HCT116 (cell line): ENCODE results near the gene FGFR3. TPM values are rescaled to one million over a fixed set of nuclear protein-coding genes. Genes with fewer than 3 reads are reported as not detected.

Source experiments
- ATAC-seq: fragments of 200-7000 bp; cut with Tn5 transposase; 2 replicates; pipeline ENCODE4 v1.9.1; 2020; ENCODE audit warnings: mild to moderate bottlenecking, moderate library complexity
- BruUV-seq: library from RNA; stranded (reverse); fragments of 400-500 nt; replicated peaks from 2 replicates; lab custom pipeline; 2021; lab: Mats Ljungman, UMichigan
- CTCF ChIA-PET: fragments of 300-600 bp; sonication (Branson Sonifier 250); formaldehyde crosslinking; loops from one replicate; lab custom pipeline; 2021; ENCODE audit warnings: antibody characterized with exemption; lab: Charles Lee
- POLR2A ChIA-PET: fragments of 300-600, 350-600 bp; sonication (Branson Sonifier 250); formaldehyde crosslinking; loops from one replicate; lab custom pipeline; 2021; ENCODE audit warnings: antibody characterized with exemption; lab: Charles Lee
- RAD21 ChIA-PET, 2 experiments: fragments of 300-600 bp; sonication (Branson Sonifier 250); formaldehyde crosslinking; loops; one replicate each; lab custom pipeline; 2023; ENCODE audit warnings: low total read pairs in 2 of 2; ENCODE audit not compliant: uncharacterized antibody in 2 of 2, unreplicated experiment in 2 of 2, low non-redundant PET in 1 of 2; lab: Charles Lee
- DNase-seq: peaks from one replicate; pipeline ENCODE4 v3.0.0-alpha.2; 2010; ENCODE audit warnings: low read depth, low spot score
- H2AFZ ChIP-seq: fragments of 200-600 bp; shearing (Covaris generic), sonication (generic); 2 replicates; pipeline ENCODE4 v1.6.1; 2017; ENCODE audit warnings: low read depth, mixed run types, mixed read lengths, antibody characterized with exemption, low read length; ENCODE audit not compliant: poor library complexity, severe bottlenecking
- H3K27ac ChIP-seq: 2 replicates; pipeline ENCODE4 v1.5.1; 2012; ENCODE audit warnings: low read depth, low read length
- H3K27me3 ChIP-seq: fragments of 200-600 bp; sonication (generic); 2 replicates; pipeline ENCODE4 v1.6.1; 2016; ENCODE audit warnings: mixed run types, low read length, mixed read lengths; ENCODE audit not compliant: insufficient read depth
- H3K36me3 ChIP-seq, 2 experiments: fragments of 200-500 bp in 1 of 2; fragments of 200-600 bp in 1 of 2; sonication (Bioruptor generic) in 1 of 2; sonication (generic) in 1 of 2; 2 replicates each; pipeline versions ENCODE4 v1.5.1 to v1.6.1; 2014 to 2016; ENCODE audit warnings: low read length in 2 of 2, inconsistent platforms in 1 of 2, mixed read lengths in 1 of 2, mixed run types in 1 of 2; ENCODE audit not compliant: insufficient read depth in 2 of 2, control insufficient read depth in 1 of 2
- H3K4me1 ChIP-seq, 2 experiments: fragments of 200-600 bp in 1 of 2; sonication (generic) in 1 of 2; 2 replicates each; pipeline versions ENCODE4 v1.5.1 to v1.6.1; 2012 to 2017; ENCODE audit warnings: low read length in 2 of 2, inconsistent platforms in 1 of 2, mild to moderate bottlenecking in 1 of 2, mixed read lengths in 1 of 2, mixed run types in 1 of 2, moderate library complexity in 1 of 2; ENCODE audit not compliant: insufficient read depth in 2 of 2, control insufficient read depth in 1 of 2
- H3K4me2 ChIP-seq: fragments of 200-600 bp; sonication (generic); 2 replicates; pipeline ENCODE4 v1.6.1; 2017; ENCODE audit warnings: mixed run types, low read length, mixed read lengths
- H3K4me3 ChIP-seq, 2 experiments: fragments of 200-600 bp in 1 of 2; sonication (generic) in 1 of 2; replicated peaks in 1 of 2; 2 replicates each; pipeline ENCODE4 v1.5.1; 2011 to 2016; ENCODE audit warnings: low read length in 2 of 2, control low read depth in 1 of 2, low read depth in 1 of 2, mild to moderate bottlenecking in 1 of 2, mixed read lengths in 1 of 2, mixed run types in 1 of 2
- H3K79me2 ChIP-seq: fragments of 200-600 bp; sonication (generic); 2 replicates; pipeline ENCODE4 v1.6.1; 2017; ENCODE audit warnings: mild to moderate bottlenecking, mixed run types, low read length, moderate library complexity, mixed read lengths; ENCODE audit not compliant: insufficient read depth
- H3K9ac ChIP-seq: fragments of 200-600 bp; sonication (generic); 2 replicates; pipeline ENCODE4 v1.6.1; 2016; ENCODE audit warnings: low read length, mixed read lengths
- H3K9me2 ChIP-seq: fragments of 200-600 bp; sonication (generic), shearing (Covaris generic); 2 replicates; pipeline ENCODE4 v1.6.1; 2017; ENCODE audit warnings: mixed run types, mild to moderate bottlenecking, moderate library complexity; ENCODE audit not compliant: insufficient read depth
- H3K9me3 ChIP-seq, 2 experiments: fragments of 200-500 bp in 1 of 2; fragments of 200-600 bp in 1 of 2; sonication (Bioruptor generic) in 1 of 2; sonication (generic) in 1 of 2; 2 replicates each; pipeline ENCODE4 v1.6.1; 2014 to 2017; ENCODE audit warnings: low read length in 2 of 2, mixed read lengths in 2 of 2, inconsistent platforms in 1 of 2, low read depth in 1 of 2, mild to moderate bottlenecking in 1 of 2, mixed run types in 1 of 2, moderate library complexity in 1 of 2; ENCODE audit not compliant: control insufficient read depth in 1 of 2, insufficient read depth in 1 of 2
- H4K20me1 ChIP-seq: fragments of 200-600 bp; sonication (generic), shearing (Covaris generic); 2 replicates; pipeline ENCODE4 v1.6.1; 2017; ENCODE audit warnings: mixed run types, mild to moderate bottlenecking, moderate library complexity; ENCODE audit not compliant: insufficient read depth
- ATF3 ChIP-seq: IDR thresholded peaks from 2 replicates; pipeline ENCODE4 v1.6.1; 2012
- CBX3 ChIP-seq: IDR thresholded peaks from 2 replicates; pipeline ENCODE4 v1.6.1; 2012; ENCODE audit warnings: low read depth
- CEBPB ChIP-seq: IDR thresholded peaks from 2 replicates; pipeline ENCODE4 v1.6.1; 2012; ENCODE audit warnings: low read depth
- EGR1 ChIP-seq: IDR thresholded peaks from 2 replicates; pipeline ENCODE4 v1.6.1; 2012; ENCODE audit warnings: low read depth
- ELF1 ChIP-seq: IDR thresholded peaks from 2 replicates; pipeline ENCODE4 v1.6.1; 2012; ENCODE audit warnings: low read depth, borderline replicate concordance
- EZH2phosphoT487 ChIP-seq: fragments of 200-600 bp; IDR thresholded peaks from 2 replicates; pipeline ENCODE4 v1.6.1; 2018; ENCODE audit warnings: antibody characterized with exemption, borderline replicate concordance
- FOSL1 ChIP-seq: IDR thresholded peaks from 2 replicates; pipeline ENCODE4 v1.6.1; 2012; ENCODE audit warnings: low read depth
- JUND ChIP-seq: IDR thresholded peaks from 2 replicates; pipeline ENCODE4 v1.6.1; 2012
- MAX ChIP-seq: IDR thresholded peaks from 2 replicates; pipeline ENCODE4 v1.6.1; 2012
- POLR2A ChIP-seq: IDR thresholded peaks from 2 replicates; pipeline ENCODE4 v1.7.0; 2011; ENCODE audit warnings: borderline replicate concordance; ENCODE audit not compliant: insufficient read depth, insufficient read length; ENCODE audit errors: extremely low read depth
- SIN3A ChIP-seq: IDR thresholded peaks from 2 replicates; pipeline ENCODE4 v1.6.1; 2012; ENCODE audit warnings: low read depth
- YY1 ChIP-seq: IDR thresholded peaks from 2 replicates; pipeline ENCODE4 v1.6.1; 2011; ENCODE audit warnings: low read length, low read depth, moderate library complexity, mild to moderate bottlenecking; ENCODE audit not compliant: insufficient replicate concordance; ENCODE audit errors: extremely low read depth
- ZFX ChIP-seq: fragments of 450-650 bp; IDR thresholded peaks from 2 replicates; pipeline ENCODE4 v1.6.1; 2017
- ZNF274 ChIP-seq: fragments of 200-500 bp; sonication (Bioruptor generic); IDR thresholded peaks from 2 replicates; pipeline ENCODE4 v1.6.1; 2014; ENCODE audit warnings: mild to moderate bottlenecking, low read depth, low read length, inconsistent platforms
- intact Hi-C: fragments of 100-400 bp; cut with micrococcal nuclease; formaldehyde crosslinking; loops from 2 replicates; pipeline ENCODE4 v1.10.0; 2022
- total RNA-seq: library from RNA; stranded (reverse); gene quantifications from one replicate; pipeline ENCODE4 v1.2.1, GENCODE V29; 2021; ENCODE audit not compliant: unreplicated experiment
- TF ChIP-seq, protein P1 (sequence below), 3 experiments: fragments of 200-600 bp in 1 of 3; sonication (generic) in 1 of 3; IDR thresholded peaks in 2 of 3; conservative IDR thresholded peaks in 1 of 3; 2 replicates each; pipeline ENCODE4 v1.5.1; 2012 to 2017; ENCODE audit warnings: low read depth in 2 of 3, low read length in 2 of 3, antibody characterized with exemption in 1 of 3, borderline replicate concordance in 1 of 3, control low read depth in 1 of 3, mild to moderate bottlenecking in 1 of 3, mixed read lengths in 1 of 3, mixed run types in 1 of 3, moderate library complexity in 1 of 3; ENCODE audit not compliant: insufficient read depth in 1 of 3

Gene FGFR3
- total RNA-seq, 1 experiment from 2014 or later = 31.7 TPM

DNA sequence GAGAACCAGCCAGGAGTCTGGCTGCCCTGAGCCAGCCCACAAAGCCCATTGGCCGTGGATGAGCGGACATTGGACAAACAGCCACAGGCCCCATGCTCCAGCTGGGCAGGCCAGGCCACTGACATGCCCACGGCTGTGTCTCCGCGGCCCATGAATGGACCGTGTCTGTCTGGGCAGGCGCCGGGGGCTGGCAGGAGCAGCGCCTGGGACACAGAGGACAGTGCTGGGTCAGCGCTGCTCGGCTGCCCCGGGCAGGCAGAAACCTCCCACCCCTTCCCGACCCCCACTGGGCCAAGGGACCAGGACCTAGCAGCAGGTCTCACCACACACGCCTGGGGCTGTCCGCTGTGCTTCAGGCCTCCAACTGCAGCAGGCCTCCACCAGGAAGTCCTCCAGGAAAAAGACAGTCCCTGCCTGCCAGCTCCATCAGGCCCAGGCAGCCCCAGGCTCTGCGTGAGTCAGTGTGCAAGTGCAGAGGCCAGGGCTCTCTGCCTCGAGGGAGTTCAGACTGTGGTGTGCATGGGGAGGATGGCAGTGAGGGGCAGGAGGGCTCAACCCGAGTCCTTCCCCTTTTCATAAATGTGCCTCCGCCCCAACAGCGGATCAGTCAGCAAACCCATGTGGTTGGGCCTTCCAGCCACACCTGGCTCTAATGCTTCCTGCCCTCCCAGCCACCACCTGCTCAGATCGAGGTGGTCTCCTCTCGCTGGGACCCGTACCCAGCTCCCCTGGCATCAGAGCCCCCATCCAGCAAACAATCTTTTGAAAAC is 17.2 kb upstream of the FGFR3 start:
- Histone ChIP-seq H3K4me1 (peaks cover 11 to 21% of the 10 kb centered on the region in 2 experiments; a peak in 3 of 4 replicates), H3K4me3 (no peak overlapping the region), H3K4me2 (no peak overlapping the region), H3K9ac (no peak overlapping the region), H3K27me3 (no peaks in the 10 kb centered on the region), H3K36me3 (no peaks in the 10 kb centered on the region), H2AFZ (no peak overlapping the region), H3K9me2 (no peaks in the 10 kb centered on the region), H3K9me3 (no peaks in the 10 kb centered on the region), H4K20me1 (no peaks in the 10 kb centered on the region), H3K27ac (no peak overlapping the region), H3K79me2 (no peaks in the 10 kb centered on the region)
- POLR2A ChIA-PET = no interaction called here
- CTCF ChIA-PET = no interaction called here
- ATAC-seq (no peak), DNase-seq (no peak)
- intact Hi-C loops = no loop called here
- BruUV-seq = no TSS peak
- RAD21 ChIA-PET = no interaction called here
- TF ChIP-seq EGR1 (no peak), ZNF274 (no peak), ZFX (no peak), CEBPB (no peak), CBX3 (no peak), ATF3 (no peak), ELF1 (no peak), POLR2A (no peak), JUND (no peak), YY1 (no peak), EZH2phosphoT487 (no peak), FOSL1 (no peak), SIN3A (no peak), MAX (no peak)
- TF ChIP-seq, protein P1, sequence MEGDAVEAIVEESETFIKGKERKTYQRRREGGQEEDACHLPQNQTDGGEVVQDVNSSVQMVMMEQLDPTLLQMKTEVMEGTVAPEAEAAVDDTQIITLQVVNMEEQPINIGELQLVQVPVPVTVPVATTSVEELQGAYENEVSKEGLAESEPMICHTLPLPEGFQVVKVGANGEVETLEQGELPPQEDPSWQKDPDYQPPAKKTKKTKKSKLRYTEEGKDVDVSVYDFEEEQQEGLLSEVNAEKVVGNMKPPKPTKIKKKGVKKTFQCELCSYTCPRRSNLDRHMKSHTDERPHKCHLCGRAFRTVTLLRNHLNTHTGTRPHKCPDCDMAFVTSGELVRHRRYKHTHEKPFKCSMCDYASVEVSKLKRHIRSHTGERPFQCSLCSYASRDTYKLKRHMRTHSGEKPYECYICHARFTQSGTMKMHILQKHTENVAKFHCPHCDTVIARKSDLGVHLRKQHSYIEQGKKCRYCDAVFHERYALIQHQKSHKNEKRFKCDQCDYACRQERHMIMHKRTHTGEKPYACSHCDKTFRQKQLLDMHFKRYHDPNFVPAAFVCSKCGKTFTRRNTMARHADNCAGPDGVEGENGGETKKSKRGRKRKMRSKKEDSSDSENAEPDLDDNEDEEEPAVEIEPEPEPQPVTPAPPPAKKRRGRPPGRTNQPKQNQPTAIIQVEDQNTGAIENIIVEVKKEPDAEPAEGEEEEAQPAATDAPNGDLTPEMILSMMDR (IDR thresholded peaks at IDR 0.05 in 2 of 3, conservative IDR thresholded peaks at IDR 0.05 in 1 of 3; ENCODE audit: borderline replicate concordance in 1 of 3, insufficient read depth in 1 of 3, low read depth in 2 of 3, low read length in 2 of 3) = no peak
